Activated CD8-positive, alpha-beta memory T cell treated with anti-CD3 and anti-CD28 coated beads, Interleukin-2, amount 10 ng/mL, durations not matched to agents 7 days and 5 days (primary cell): ENCODE results near the gene ATP1A2. TPM values are rescaled to one million over a fixed set of nuclear protein-coding genes. Genes with fewer than 3 reads are reported as not detected.
"Not testable (repeated sequence)": the region's sequence is repeated elsewhere in the genome, so short reads cannot be mapped to it uniquely, and the experiment has no call there.

ENCODE experiments used
- ATAC-seq: fragments of 150-1000 bp; cut with Tn5 transposase; one replicate; pipeline ENCODE4 v1.10.0; 2021; ENCODE audit warnings: moderate library complexity
- CTCF ChIA-PET: fragments of 350-600 bp; sonication (Branson Sonifier 250); formaldehyde crosslinking; loops from one replicate; lab custom pipeline; 2021; ENCODE audit warnings: antibody characterized with exemption; lab: Charles Lee
- DNase-seq: peaks from one replicate; pipeline ENCODE4 v3.0.0-alpha.2; 2020
- H3K27ac Mint-ChIP-seq: one replicate; pipeline ENCODE4 v1.8.0; 2021; ENCODE audit warnings: mild to moderate bottlenecking, mixed read lengths
- H3K27me3 Mint-ChIP-seq: one replicate; pipeline ENCODE4 v1.8.0; 2021; ENCODE audit warnings: mixed read lengths
- H3K36me3 Mint-ChIP-seq: one replicate; pipeline ENCODE4 v1.8.0; 2021; ENCODE audit warnings: mild to moderate bottlenecking, mixed read lengths
- H3K4me1 Mint-ChIP-seq: one replicate; pipeline ENCODE4 v1.8.0; 2021; ENCODE audit warnings: mixed read lengths
- H3K4me3 Mint-ChIP-seq: one replicate; pipeline ENCODE4 v1.8.0; 2021; ENCODE audit warnings: mild to moderate bottlenecking, moderate library complexity, mixed read lengths
- H3K9me3 Mint-ChIP-seq: one replicate; pipeline ENCODE4 v1.8.0; 2022; ENCODE audit warnings: low read depth, mixed read lengths
- total RNA-seq, 2 experiments: library from RNA; stranded (reverse); gene quantifications; one replicate each; pipeline ENCODE4 v1.2.3, GENCODE V29; 2021

The ATP1A2 gene
- total RNA-seq, 2 experiments from 2014 or later, result not detected

- CTCF ChIA-PET, result not testable (repeated sequence)
These were observed 10.8 kb downstream of the ATP1A2 start for GRCh38 chr1:160126342-160126741.

GRCh38 chr1:160127381-160127780, 11.8 kb downstream of the ATP1A2 start:
- Mint-ChIP-seq H3K27ac (no peak overlapping the region), H3K9me3 (no peaks in the 10 kb centered on the region), H3K4me3 (no peak overlapping the region), H3K36me3 (no peaks in the 10 kb centered on the region), H3K27me3 (peaks cover 13% of the 10 kb centered on the region), H3K4me1 (no peaks in the 10 kb centered on the region)
- DNase-seq (no peak), ATAC-seq (no peak)
- CTCF ChIA-PET, result no interaction called here

More at GRCh38 chr1:160126342-160126741, 10.8 kb downstream of the ATP1A2 start:
- not testable (repeated sequence) for H3K4me1 Mint-ChIP-seq, H3K27ac Mint-ChIP-seq, H3K27me3 Mint-ChIP-seq, H3K36me3 Mint-ChIP-seq, H3K4me3 Mint-ChIP-seq, DNase-seq, H3K9me3 Mint-ChIP-seq, ATAC-seq

- no peaks in the 10 kb centered on the region for H3K9me3 Mint-ChIP-seq
- no peaks in the 10 kb centered on the region for H3K4me1 Mint-ChIP-seq
- DNase-seq (no peak), ATAC-seq (no peak)
- CTCF ChIA-PET, result no interaction called here
- H3K36me3 Mint-ChIP-seq, result no peaks in the 10 kb centered on the region
- no peak overlapping the region for H3K4me3 Mint-ChIP-seq
- peaks cover 19% of the 10 kb centered on the region for H3K27me3 Mint-ChIP-seq
- H3K27ac Mint-ChIP-seq, result no peak overlapping the region
These were observed 12.4 kb downstream of the ATP1A2 start for GRCh38 chr1:160127865-160128523.

GRCh38 chr1:160128636-160129035, 13.1 kb downstream of the ATP1A2 start:
- H3K27ac Mint-ChIP-seq, result no peak overlapping the region
- ATAC-seq (no peak), DNase-seq (no peak)
- CTCF ChIA-PET, result no interaction called here
- H3K9me3 Mint-ChIP-seq, result no peaks in the 10 kb centered on the region
- H3K36me3 Mint-ChIP-seq, result no peaks in the 10 kb centered on the region
- H3K4me3 Mint-ChIP-seq, result no peak overlapping the region
- H3K27me3 Mint-ChIP-seq, result peaks cover 20% of the 10 kb centered on the region
- H3K4me1 Mint-ChIP-seq, result no peaks in the 10 kb centered on the region

- DNase-seq, result no peak
- no peak for ATAC-seq
- no peaks in the 10 kb centered on the region for H3K9me3 Mint-ChIP-seq
- H3K4me1 Mint-ChIP-seq, result no peaks in the 10 kb centered on the region
- CTCF ChIA-PET, result interaction anchor here (1.3 kb wide), 1 partner anchor 28 kb away, joined by 3 read pairs; no protein-coding TSS in a partner anchor
- H3K27me3 Mint-ChIP-seq, result peaks cover 20% of the 10 kb centered on the region
- no peak overlapping the region for H3K27ac Mint-ChIP-seq
- H3K4me3 Mint-ChIP-seq, result no peak overlapping the region
- no peaks in the 10 kb centered on the region for H3K36me3 Mint-ChIP-seq
These were observed 13.5 kb downstream of the ATP1A2 start for GRCh38 chr1:160129046-160129445.

GRCh38 chr1:160129558-160129957, 14.0 kb downstream of the ATP1A2 start:
- H3K36me3 Mint-ChIP-seq, result no peaks in the 10 kb centered on the region
- ATAC-seq (no peak), DNase-seq (no peak)
- CTCF ChIA-PET, result interaction anchor here (1.3 kb wide), 1 partner anchor 29 kb away, joined by 3 read pairs; no protein-coding TSS in a partner anchor
- H3K4me1 Mint-ChIP-seq, result no peaks in the 10 kb centered on the region
- H3K9me3 Mint-ChIP-seq, result no peaks in the 10 kb centered on the region
- no peak overlapping the region for H3K4me3 Mint-ChIP-seq
- peaks cover 20% of the 10 kb centered on the region for H3K27me3 Mint-ChIP-seq
- H3K27ac Mint-ChIP-seq, result no peak overlapping the region

GRCh38 chr1:160129966-160130365, 14.4 kb downstream of the ATP1A2 start:
- CTCF ChIA-PET, result interaction anchor here (0.8 to 1.3 kb wide), 2 partner anchors 29 to 63 kb away, joined by 3 read pairs; no protein-coding TSS in a partner anchor
- no peaks in the 10 kb centered on the region for H3K9me3 Mint-ChIP-seq

GRCh38 chr1:160130486-160130885, 14.9 kb downstream of the ATP1A2 start:
- Mint-ChIP-seq H3K4me1 (no peaks in the 10 kb centered on the region), H3K27me3 (peaks cover 20% of the 10 kb centered on the region), H3K36me3 (no peaks in the 10 kb centered on the region), H3K4me3 (no peak overlapping the region), H3K9me3 (no peaks in the 10 kb centered on the region), H3K27ac (no peak overlapping the region)
- CTCF ChIA-PET, result interaction anchor here (0.8 kb wide), 1 partner anchor 63 kb away, joined by 3 read pairs; no protein-coding TSS in a partner anchor
- DNase-seq (no peak), ATAC-seq (no peak)

More at GRCh38 chr1:160129966-160130365, 14.4 kb downstream of the ATP1A2 start:
- Mint-ChIP-seq H3K4me3 (no peak overlapping the region), H3K36me3 (no peaks in the 10 kb centered on the region), H3K4me1 (no peaks in the 10 kb centered on the region), H3K27me3 (peaks cover 20% of the 10 kb centered on the region), H3K27ac (no peak overlapping the region)
- ATAC-seq (no peak), DNase-seq (no peak)

GRCh38 chr1:160130939-160131338, 15.4 kb downstream of the ATP1A2 start:
- no peak for ATAC-seq
- no peaks in the 10 kb centered on the region for H3K9me3 Mint-ChIP-seq
- CTCF ChIA-PET, result interaction anchor here (0.6 to 0.8 kb wide), 2 partner anchors 62 to 242 kb away, joined by 3 read pairs; no protein-coding TSS in a partner anchor
- H3K27ac Mint-ChIP-seq, result no peak overlapping the region
- no peaks in the 10 kb centered on the region for H3K4me1 Mint-ChIP-seq
- peaks cover 20% of the 10 kb centered on the region for H3K27me3 Mint-ChIP-seq
- H3K4me3 Mint-ChIP-seq, result no peak overlapping the region
- no peak for DNase-seq
- H3K36me3 Mint-ChIP-seq, result no peaks in the 10 kb centered on the region

GRCh38 chr1:160131803-160132565, 16.4 kb downstream of the ATP1A2 start:
- DNase-seq (no peak), ATAC-seq (no peak)
- no peak overlapping the region for H3K27ac Mint-ChIP-seq
- CTCF ChIA-PET, result interaction anchor here (0.6 kb wide), 2 partner anchors 124 to 241 kb away, joined by 3 read pairs; no protein-coding TSS in a partner anchor
- peaks cover 20% of the 10 kb centered on the region for H3K27me3 Mint-ChIP-seq
- no peaks in the 10 kb centered on the region for H3K4me1 Mint-ChIP-seq
- no peaks in the 10 kb centered on the region for H3K36me3 Mint-ChIP-seq
- no peaks in the 10 kb centered on the region for H3K9me3 Mint-ChIP-seq
- no peak overlapping the region for H3K4me3 Mint-ChIP-seq

- DNase-seq (no peak), ATAC-seq (no peak)
- CTCF ChIA-PET, result no interaction called here
- H3K4me3 Mint-ChIP-seq, result no peak overlapping the region
- no peaks in the 10 kb centered on the region for H3K4me1 Mint-ChIP-seq
- peaks cover 20% of the 10 kb centered on the region for H3K27me3 Mint-ChIP-seq
- H3K27ac Mint-ChIP-seq, result no peak overlapping the region
- H3K9me3 Mint-ChIP-seq, result no peaks in the 10 kb centered on the region
- no peaks in the 10 kb centered on the region for H3K36me3 Mint-ChIP-seq
These were observed 18.6 kb downstream of the ATP1A2 start for GRCh38 chr1:160133990-160134770.

- no peaks in the 10 kb centered on the region for H3K9me3 Mint-ChIP-seq
- H3K4me3 Mint-ChIP-seq, result no peak overlapping the region
- no peaks in the 10 kb centered on the region for H3K36me3 Mint-ChIP-seq
- CTCF ChIA-PET, result no interaction called here
- H3K27me3 Mint-ChIP-seq, result peaks cover 23% of the 10 kb centered on the region
- ATAC-seq, result no peak
- no peaks in the 10 kb centered on the region for H3K4me1 Mint-ChIP-seq
- DNase-seq, result no peak
- H3K27ac Mint-ChIP-seq, result no peak overlapping the region
These were observed 19.4 kb downstream of the ATP1A2 start for GRCh38 chr1:160134791-160135572.
